Islet precursor cell (in vitro differentiated cells): ENCODE measurements around the gene ETHE1.

Experiments used
- DNase-seq: peaks from one replicate; pipeline ENCODE4 v3.0.0-alpha.2; 2018

The ETHE1 gene

DNA sequence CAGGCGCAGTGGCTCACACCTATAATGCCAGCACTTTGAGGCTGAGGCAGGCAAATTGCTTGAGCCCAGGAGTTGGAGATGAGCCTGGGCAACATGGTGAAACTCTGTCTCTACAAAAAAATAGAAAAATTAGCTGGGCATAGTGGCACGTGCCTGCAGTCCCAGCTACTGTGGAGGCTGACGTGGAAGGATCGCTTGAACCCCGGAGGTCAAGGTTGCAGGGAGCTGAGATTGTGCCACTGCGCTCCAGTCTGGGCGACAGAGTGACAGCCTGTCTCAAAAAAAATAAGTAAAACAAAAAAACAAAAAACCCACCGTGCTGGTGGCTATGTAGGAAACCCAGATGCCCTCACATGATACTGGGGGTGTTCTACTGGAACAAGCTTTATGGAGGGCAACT is 38.8 kb downstream of the ETHE1 start:
- no peak for DNase-seq

DNA sequence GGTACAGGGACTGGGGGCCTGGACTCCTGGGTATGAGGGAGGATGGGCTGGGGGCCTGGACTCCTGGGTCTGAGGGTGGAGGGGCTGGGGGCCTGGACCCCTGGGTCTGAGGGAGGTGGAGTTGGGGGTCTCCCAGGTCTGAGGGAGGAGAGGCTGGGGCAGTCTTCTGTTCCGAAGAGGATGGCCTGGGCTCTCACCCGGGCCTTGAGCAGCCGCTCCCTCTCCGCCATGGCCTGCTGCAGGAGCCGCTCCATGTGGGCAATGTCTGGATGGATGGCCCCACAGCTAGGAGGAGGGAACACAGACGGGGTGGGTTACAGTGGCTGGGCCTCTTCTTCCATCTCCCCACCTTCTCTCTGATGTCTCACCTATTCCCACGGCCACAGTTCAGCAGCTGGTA is 40.6 kb downstream of the ETHE1 start:
- no peak for DNase-seq

DNA sequence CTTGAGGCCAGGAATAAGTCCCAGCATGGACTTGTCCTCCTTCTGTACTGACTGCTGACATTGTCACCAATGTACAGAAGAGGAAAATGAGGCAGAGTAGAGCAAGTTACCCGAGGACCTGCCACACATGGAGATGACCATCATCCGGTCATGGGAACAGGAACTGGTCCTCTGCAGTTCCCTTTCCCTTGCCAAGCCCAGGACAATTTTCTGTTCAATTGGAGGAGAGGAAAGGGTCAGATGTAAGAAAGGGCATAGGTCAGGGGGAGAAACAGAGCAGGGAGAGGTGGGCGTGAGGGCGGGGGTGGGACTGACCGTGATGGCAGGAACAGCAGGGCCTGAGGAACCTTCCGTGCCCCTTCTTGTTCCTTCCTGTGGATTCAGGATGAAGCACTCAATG is 41.0 kb downstream of the ETHE1 start:
- no peak for DNase-seq

DNA sequence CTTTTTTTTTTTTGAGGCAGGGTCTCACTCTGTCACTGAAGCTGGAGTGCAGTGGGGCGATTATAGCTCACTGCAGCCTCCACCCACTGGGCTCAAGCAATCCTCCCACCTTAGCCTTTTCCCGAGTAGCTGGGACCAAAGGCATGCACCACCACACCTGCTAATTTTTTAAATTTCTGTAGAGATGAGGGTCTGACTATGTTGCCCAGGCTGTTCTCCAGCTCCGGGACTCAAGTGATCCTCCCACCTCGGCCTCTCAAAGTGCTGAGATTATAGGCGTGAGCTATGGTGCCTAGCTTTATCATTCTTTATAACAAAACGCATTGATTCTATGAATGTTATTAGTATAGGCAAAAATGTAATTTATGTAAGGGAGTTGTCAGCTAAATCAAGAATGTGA is 43.7 kb downstream of the ETHE1 start:
- no peak for DNase-seq

DNA sequence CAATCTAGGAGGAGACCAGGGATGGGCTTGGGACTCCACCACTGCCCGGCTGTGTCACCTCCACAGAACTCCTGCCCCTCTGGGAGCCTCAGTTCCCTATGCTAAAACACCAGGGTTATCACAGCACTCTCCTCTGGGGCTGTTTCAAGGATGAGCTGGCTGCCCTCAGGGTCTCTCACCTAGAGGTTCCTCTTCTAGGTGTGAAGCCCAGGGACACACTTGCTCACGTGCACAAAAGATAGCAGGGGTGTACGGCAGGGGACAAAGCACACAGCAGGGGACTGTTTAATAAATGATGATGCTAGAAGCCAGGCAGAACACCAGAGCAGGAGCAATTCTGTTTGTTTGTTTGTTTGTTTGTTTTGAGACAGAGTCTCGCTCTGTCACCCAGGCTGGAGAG is 44.8 kb downstream of the ETHE1 start:
- DNase-seq = peak; percentile 63

DNA sequence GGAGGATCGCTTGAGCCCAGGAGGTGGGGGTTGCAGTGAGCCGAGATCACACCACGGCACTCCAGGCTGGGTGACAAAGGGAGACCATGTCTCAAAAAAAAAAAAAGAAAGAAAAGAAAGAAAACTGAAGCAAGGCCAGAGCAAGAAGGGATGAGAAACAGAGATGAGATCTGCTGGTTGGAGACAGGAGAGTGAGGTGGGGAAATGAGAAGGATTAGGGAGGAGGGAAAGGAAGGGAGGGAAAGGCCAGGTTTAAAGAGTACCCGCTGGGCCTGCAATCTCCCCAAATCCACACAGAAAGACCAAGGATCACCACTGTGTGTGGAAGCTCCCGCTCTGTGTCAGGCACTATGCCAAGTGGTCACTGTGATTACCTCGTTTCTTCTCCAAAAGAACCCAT is 45.3 kb downstream of the ETHE1 start:
- DNase-seq = no peak

DNA sequence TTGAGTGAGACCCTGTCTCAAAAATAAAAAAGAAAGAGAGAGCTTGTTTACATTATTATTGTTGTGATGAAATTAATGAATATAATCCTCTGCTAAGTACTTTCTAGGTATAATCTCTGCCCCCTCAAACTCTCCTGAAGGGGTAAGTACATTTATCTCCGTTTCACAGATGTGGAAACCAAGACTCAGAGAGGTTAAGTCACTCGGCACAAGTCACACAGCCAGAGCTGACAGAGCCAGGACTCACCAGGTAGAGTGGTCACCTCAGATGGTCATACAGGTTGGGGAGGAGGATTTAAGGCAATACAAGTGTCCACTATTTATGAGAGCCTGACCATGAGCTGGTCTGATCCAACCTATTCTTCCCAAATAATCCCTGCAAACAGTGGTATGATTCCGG is 46.4 kb downstream of the ETHE1 start:
- DNase-seq = no peak

DNA sequence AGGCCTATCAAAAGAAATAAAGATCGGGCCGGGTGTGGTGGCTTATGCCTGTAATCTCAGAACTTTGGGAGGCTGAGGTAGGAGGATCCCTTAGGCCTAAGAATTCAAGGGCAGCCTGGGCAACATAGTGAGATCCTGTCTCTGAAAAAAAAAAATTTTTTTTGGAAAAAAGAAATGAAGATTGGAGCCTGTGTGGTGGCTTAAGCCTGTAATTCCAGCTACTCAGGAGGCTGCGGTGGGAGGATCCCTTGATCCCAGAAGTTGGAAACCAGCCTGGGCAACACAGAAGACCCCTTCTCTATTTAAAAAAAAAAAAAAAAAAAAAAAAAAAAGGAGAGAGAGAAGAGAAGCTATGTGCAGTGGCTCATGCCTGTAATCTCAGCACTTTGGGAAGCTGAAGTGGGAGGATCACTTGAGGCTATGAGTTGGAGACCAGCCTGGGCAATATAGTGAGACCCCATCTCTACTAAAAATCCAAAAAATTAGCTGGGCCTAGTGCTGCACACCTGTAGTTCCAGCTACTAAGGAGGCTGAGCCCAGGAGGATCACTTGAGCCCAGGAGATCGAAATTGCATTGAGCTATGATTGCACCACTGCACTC is 46.9 kb downstream of the ETHE1 start:
- no peak for DNase-seq

DNA sequence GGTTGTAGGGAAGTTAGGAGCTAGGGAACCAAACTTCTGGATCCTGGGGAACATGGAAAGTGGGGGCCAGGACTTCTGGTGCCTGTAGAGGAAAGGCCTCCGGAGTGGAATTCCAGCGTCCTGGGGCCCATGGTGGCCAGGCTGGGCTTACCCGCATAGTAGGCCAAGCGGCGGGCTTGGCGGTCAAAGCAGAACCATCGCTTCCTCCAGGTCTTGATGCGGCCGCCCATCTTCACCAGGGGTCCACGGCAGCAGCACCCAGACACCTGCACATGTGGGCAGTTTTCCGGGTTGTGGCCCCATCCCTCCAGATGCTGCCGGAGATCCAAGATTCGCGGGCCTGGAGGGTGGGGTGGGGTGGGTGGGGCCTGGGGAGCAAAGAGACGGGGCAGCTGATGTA is 47.8 kb downstream of the ETHE1 start:
- no peak for DNase-seq

DNA sequence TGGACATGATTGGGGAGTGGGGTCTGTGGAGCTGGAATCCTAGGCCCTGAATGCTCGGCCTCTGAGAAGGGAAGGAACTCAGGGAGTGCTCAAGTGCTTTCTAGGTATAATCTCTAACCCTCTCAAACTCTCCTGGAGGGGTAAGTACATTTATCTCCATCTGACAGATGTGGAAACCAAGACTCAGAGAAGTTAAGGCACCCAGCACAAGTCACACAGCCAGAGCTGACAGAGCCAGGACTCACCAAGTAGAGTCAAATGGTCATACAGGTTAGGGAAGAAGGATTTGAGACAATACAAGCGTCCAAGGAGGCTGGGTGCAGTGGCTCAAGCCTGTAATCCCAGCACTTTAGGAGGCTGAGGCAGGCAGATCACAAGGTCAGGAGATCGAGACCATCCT is 48.7 kb downstream of the ETHE1 start:
- DNase-seq = no peak

DNA sequence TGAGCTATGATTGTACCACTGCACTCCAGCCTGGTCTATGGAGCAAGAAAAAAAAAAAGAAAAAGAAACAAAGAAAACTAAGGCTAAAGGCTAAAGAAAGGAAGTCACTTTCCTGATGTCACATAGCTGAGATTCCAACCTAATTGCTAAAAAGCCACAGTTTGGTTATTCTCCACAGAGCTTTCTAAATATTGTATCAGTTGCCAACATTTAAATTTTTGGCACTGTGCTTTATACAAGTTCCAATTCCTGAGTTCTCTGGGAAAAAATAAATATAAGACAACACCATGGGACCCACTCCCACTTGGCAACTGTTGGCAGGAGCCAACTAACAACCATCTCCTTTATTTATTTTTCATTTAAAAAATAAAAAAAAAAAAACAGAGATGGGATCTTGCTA is 50.4 kb downstream of the ETHE1 start:
- no peak for DNase-seq

DNA sequence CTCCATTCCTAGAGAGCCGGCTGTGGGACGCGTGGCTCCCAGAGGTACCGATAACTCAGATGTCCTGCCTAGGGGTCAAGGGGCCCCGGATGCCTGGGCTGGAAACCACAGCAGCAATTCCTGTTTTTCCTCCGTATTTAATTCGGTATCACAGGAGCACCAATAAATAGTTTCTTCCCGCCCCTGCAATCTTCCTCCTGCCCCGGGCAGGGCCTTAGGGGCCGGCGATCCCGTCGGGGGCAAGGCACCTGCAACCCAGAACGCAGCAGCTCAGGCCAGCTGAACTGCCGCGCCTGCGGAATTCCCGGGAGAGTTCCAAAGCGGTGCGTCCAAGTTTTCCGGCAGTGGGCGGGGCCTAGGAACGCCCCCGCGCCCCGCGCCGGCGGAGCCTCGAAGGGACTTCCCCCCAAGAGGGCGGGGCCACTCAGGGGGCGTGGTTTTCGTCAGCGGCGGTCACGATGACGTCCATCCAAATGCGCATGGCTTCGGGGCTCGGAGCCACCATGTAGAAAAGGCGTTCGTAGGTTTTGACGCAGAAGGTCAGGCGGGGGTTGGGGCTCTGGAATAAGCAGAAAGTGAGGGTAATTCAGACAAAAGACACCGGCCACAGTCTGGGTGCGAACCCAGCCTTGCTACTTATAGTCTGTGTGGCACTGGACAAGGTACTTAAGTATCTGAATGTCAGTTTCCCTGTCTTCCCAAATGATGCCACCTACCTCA is 51.9 kb downstream of the ETHE1 start:
- DNase-seq = peak; percentile 96

DNA sequence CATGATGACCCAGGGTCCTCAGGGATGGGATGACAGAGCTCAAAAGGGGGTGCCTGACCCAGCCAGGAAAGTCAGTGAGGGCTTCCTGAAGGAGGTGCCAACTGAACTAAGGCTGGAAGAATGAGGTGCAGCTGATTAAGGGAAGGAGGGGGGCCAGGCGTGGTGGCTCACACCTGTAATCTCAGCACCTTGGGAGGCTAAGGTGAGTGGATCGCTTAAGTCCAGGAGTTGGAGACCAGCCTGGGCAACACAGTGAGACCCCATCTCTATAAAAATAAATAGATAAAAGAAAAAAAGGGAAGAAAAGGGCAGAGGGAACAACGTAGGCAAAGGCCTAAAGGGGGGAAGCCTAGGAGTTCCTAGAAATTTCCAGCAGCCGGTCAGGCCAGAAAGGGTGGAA is 52.5 kb downstream of the ETHE1 start:
- no peak for DNase-seq

DNA sequence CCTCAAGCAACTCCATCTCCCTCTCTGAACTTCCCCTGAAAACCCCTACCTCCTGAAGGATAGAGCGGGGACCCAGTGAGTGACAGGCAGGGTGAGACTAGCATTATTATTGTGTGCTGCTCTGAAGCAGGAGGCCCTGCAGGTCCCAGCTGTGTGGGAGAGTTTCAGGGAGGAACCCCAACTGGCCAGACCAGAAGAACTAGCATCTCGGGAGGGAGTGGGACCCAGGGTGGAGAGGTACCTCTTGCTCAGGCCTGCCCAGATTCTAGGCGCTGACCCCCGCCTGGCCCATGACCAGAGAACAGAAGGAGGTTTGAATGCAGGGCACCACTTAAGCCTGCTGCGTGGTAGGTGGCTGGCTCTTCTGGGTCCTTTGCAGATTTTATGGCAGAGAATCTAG is 55.9 kb downstream of the ETHE1 start:
- no peak for DNase-seq

DNA sequence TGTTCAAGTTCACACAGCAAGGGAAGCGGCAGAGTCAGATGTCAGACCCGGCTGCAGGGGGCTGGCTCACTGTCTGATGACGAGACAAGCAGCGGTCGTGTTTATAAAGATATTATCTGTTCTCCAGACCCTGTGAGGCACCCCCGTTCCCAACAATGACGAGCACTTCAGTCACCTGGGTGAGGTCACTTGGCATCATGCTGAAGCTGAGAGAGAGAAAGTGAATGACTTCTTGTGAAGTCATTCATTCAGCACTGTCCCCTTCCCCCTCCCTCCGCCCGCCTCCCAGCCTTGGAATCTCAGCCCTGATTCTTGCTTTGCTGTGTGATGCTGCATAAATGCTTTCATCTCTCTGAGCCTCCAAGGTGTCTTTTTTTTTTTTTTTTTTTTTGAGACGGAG is 56.7 kb downstream of the ETHE1 start:
- DNase-seq = peak; percentile 80

DNA sequence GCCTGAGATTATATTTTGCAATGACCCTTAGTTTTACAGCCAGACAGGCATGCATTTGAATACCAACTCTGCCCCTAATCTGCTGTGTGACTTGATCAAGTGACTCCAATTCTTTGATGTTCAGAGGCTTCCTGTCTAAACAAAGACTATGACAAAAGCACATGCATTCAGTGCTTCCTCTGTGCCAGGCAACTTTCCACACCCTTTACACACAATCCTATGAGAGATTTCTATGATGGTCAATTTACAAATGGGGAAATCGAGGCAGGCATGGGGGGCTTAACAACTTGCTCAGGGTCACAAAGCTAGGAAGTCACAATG is 57.9 kb downstream of the ETHE1 start:
- DNase-seq = no peak

DNA sequence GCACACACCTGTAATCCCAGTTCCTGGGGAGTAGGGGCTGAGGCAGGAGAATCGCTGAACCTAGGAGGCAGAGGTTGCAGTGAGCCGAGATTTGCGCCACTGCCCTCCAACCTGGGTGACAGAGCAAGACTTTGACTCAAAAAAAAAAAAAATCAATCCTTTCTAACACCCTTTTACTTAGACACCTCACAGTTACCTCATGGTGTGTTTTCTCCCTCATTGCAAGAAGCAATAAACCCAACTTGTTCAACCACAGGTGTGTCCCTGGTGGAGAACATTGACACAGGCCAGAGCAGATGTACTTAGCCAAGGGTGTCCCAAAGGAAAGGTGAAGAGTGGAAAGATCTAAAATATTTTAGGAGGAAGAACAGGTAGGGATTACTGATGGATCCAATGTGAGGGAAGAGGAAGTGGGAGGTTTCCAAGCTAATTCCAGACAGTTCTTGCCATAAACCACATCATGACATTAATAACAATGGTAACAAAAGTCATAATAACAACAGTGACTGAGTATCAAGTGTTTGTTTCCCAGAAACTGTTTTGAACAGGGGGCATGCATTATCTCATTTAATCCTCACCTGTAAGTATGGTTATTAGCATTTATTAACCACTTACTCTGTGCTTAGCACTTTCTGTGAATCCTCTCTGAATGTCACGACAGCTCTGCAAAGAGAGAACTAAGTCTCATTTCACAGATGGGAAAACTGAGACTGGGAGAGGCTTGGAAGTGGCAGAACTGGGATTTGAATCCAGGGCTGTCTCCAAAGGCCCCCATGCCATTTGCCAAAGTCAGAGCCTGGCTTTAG is 58.4 kb downstream of the ETHE1 start:
- DNase-seq = no peak

DNA sequence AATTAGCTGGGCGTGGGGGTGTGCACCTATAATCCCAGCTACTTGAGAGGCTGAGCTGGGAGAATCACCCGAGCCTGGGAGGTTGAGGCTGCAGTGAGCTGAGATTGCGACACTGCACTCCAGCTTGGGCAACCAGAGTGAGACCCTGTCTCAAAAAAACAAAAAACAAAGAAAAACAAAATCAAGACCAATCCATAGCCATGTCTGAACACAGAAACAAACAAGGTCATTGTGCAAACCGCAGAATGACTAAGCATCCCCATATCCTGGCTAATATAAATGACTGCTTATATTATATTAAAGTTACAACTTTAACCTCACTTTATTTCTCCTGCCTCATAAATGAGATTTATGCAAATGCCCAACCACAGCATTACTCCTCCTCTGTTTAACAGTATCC is 59.3 kb downstream of the ETHE1 start:
- DNase-seq = no peak

DNA sequence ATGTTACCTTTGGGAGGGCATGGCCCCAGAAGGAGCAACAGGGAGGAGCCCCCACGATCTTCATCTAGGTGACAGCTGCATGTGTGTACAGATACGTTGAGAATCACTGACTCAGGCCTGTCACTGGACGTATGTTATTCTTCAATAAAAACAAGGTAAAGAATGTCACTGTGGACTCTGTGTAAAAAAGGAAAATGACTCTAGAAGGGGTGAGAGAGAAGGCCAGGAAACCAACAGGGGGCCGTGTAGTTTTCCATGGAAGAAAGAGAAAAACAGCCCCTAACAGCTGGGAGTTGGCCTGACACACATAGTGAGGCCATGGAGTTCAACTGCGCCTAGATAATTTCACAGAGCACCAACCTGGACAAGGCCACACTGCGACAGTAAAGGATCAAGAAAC is 59.7 kb downstream of the ETHE1 start:
- DNase-seq = no peak

DNA sequence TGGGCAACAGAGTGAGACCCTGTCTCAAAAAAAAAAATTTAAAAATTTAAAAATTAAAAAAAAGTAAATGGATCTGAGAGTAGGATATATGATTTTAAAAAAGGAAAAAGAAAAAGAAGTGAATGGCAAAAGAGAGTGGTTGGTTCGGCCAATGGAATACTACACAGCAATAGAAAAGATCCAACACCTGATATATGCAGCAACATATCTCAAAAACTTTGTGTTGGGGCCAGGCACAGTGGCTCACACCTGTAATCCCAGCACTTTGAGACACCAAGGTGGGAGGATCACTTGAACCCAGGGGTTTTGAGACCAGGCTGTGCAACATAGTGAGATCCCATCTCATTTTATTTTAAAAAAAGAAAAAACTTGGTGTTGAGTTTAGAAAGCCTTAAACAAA is 60.2 kb downstream of the ETHE1 start:
- no peak for DNase-seq

DNA sequence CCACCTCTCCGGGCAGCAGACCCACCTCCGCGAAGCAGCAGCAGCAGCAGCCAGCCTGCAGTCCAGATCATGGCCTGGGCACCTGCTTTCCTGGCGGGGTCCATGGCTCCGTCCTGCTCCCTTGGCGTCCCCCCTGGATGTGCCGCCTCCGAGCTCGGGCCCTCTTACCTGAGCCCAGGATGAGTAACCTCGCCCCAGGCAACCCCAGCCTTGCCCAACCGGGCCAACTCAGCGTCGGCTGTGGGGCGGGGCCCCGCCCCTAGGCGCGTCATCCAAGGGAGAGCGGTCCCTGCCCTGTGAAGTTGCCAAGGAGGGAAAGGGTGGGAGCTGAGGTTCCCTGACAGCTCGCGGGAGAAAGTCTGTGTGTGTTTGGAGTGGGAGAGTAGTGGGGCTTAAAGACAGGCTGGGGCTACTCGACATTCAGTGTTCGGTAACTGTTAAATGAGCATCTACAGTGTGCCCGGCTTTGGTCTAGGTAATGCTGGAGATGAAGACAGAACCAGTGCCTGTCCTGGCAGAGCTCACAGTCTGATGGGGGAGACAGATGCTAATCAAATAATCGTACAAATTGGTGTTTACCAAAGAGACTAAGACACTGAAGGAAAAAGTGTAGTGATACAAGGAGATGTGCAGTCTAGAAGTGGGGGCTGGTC is 61.4 kb downstream of the ETHE1 start, which contains the start of gene LYPD3:
LYPD3 (minus strand) TSS at position 141 of the 653 bp plus-strand sequence; CDS start at position 104, 37 bp downstream.
- DNase-seq = peak; percentile 93

DNA sequence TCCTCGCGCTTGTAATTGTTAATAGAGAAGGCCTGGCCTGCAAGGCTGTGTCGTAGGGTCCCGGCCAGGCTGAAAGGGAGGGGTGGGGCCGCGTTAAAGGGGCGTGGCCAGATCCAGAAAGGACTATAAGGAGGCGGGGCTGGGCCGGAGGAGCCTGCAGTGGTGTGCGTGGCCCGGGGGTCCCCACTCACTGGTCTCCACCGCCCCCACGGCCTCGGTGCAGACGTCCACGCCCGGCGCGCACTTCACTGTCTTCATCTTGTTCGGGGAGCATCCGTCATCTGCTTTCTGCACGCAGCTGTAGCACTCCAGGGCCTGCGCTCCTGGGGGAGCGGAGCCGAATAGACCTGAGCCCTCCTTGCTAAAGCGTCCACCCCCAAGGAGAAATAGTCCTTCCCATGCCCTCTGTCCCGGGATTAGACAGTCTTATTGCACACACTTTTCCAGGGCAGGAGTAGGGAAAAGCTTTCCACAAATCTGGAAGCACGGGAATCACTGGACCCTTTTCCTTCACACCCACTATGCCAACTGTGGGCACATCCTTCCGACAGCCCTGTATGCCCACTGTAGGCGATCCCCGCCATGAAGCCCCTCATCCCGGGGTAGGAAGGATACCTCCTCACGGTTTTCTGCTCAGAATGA is 62.7 kb downstream of the ETHE1 start:
- no peak for DNase-seq
